H9 (cell line): ENCODE data around the gene FREM1. TPM values are rescaled to one million over a fixed set of nuclear protein-coding genes. Genes with fewer than 3 reads are reported as not detected.

Source experiments
- DNase-seq: peaks from one replicate; pipeline ENCODE4 v3.0.0-alpha.2; 2017
- H2AFZ ChIP-seq: one replicate; pipeline ENCODE4 v1.6.1; 2013; ENCODE audit warnings: mild to moderate bottlenecking, low read length, control low read depth, moderate library complexity
- H2AK5ac ChIP-seq: 2 replicates; pipeline ENCODE4 v1.6.1; 2013; ENCODE audit warnings: low read length, control low read depth, mixed read lengths; ENCODE audit not compliant: insufficient read length
- H2BK120ac ChIP-seq: one replicate; pipeline ENCODE4 v1.6.1; 2013; ENCODE audit warnings: low read depth, mild to moderate bottlenecking, low read length, control low read depth, inconsistent platforms; ENCODE audit not compliant: poor library complexity, severe bottlenecking
- H2BK12ac ChIP-seq: 2 replicates; pipeline ENCODE4 v1.6.1; 2013; ENCODE audit warnings: low read length, control low read depth, mixed read lengths, low read depth; ENCODE audit not compliant: insufficient read length
- H2BK15ac ChIP-seq: 2 replicates; pipeline ENCODE4 v1.6.1; 2013; ENCODE audit warnings: low read depth, low read length, control low read depth
- H2BK20ac ChIP-seq: one replicate; pipeline ENCODE4 v1.6.1; 2013; ENCODE audit warnings: low read depth, mild to moderate bottlenecking, low read length, control low read depth, inconsistent platforms; ENCODE audit not compliant: poor library complexity, severe bottlenecking
- H2BK5ac ChIP-seq: 2 replicates; pipeline ENCODE4 v1.6.1; 2013; ENCODE audit warnings: low read length, control low read depth, mixed read lengths; ENCODE audit not compliant: insufficient read length
- H3K14ac ChIP-seq: 2 replicates; pipeline ENCODE4 v1.6.1; 2013; ENCODE audit warnings: low read length, control low read depth; ENCODE audit not compliant: insufficient read depth
- H3K18ac ChIP-seq: 2 replicates; pipeline ENCODE4 v1.6.1; 2013; ENCODE audit warnings: low read depth, mild to moderate bottlenecking, mixed read lengths, low read length, control low read depth; ENCODE audit not compliant: insufficient read length
- H3K23ac ChIP-seq: 2 replicates; pipeline ENCODE4 v1.6.1; 2013; ENCODE audit warnings: low read length, control low read depth, mixed read lengths, low read depth; ENCODE audit not compliant: insufficient read length
- H3K23me2 ChIP-seq: 2 replicates; pipeline ENCODE4 v1.6.1; 2013; ENCODE audit warnings: low read depth, mild to moderate bottlenecking, mixed read lengths, low read length, control low read depth; ENCODE audit not compliant: insufficient read length, poor library complexity, severe bottlenecking
- H3K27ac ChIP-seq: 2 replicates; pipeline ENCODE4 v1.5.1; 2013; ENCODE audit warnings: low read length, control low read depth, mixed read lengths, low read depth; ENCODE audit not compliant: insufficient read length
- H3K27me3 ChIP-seq: 2 replicates; pipeline ENCODE4 v1.6.1; 2013; ENCODE audit warnings: low read length, control low read depth, inconsistent platforms; ENCODE audit not compliant: insufficient read depth
- H3K4ac ChIP-seq: 2 replicates; pipeline ENCODE4 v1.6.1; 2013; ENCODE audit warnings: low read depth, mild to moderate bottlenecking, control low read depth, inconsistent platforms, low read length, moderate library complexity
- H3K4me1 ChIP-seq: 2 replicates; pipeline ENCODE4 v1.6.1; 2013; ENCODE audit warnings: low read length, control low read depth, inconsistent platforms; ENCODE audit not compliant: insufficient read depth
- H3K4me2 ChIP-seq: 2 replicates; pipeline ENCODE4 v1.6.1; 2013; ENCODE audit warnings: low read length, control low read depth, mixed read lengths; ENCODE audit not compliant: insufficient read length, insufficient read depth
- H3K56ac ChIP-seq: 2 replicates; pipeline ENCODE4 v1.6.1; 2013; ENCODE audit warnings: low read depth, mild to moderate bottlenecking, mixed read lengths, low read length, control low read depth; ENCODE audit not compliant: insufficient read length
- H3K79me1 ChIP-seq: 2 replicates; pipeline ENCODE4 v1.6.1; 2013; ENCODE audit warnings: low read depth, mild to moderate bottlenecking, moderate library complexity, low read length, control low read depth, inconsistent platforms; ENCODE audit not compliant: insufficient read depth, poor library complexity, severe bottlenecking
- H3K79me2 ChIP-seq: 2 replicates; pipeline ENCODE4 v1.6.1; 2013; ENCODE audit warnings: low read length, control low read depth, inconsistent platforms; ENCODE audit not compliant: insufficient read depth
- H3K9ac ChIP-seq: 2 replicates; pipeline ENCODE4 v1.6.1; 2013; ENCODE audit warnings: low read length, control low read depth, mixed read lengths; ENCODE audit not compliant: insufficient read length; ENCODE audit errors: extremely low read depth
- H3K9me3 ChIP-seq: one replicate; pipeline ENCODE4 v1.6.1; 2013; ENCODE audit warnings: low read depth, low read length, inconsistent platforms; ENCODE audit not compliant: control insufficient read depth
- H3T11ph ChIP-seq: one replicate; pipeline ENCODE4 v1.6.1; 2013; ENCODE audit warnings: mild to moderate bottlenecking, low read length, control low read depth, inconsistent platforms
- H4K20me1 ChIP-seq: one replicate; pipeline ENCODE4 v1.6.1; 2013; ENCODE audit not compliant: control insufficient read depth, insufficient read length, insufficient read depth
- H4K5ac ChIP-seq: 2 replicates; pipeline ENCODE4 v1.6.1; 2013; ENCODE audit warnings: low read depth, mild to moderate bottlenecking, mixed read lengths, low read length, control low read depth; ENCODE audit not compliant: insufficient read length
- H4K8ac ChIP-seq: replicated peaks from 2 replicates; pipeline ENCODE4 v1.6.1; 2013; ENCODE audit warnings: low read length, control low read depth, mixed read lengths, low read depth; ENCODE audit not compliant: insufficient read length
- H4K91ac ChIP-seq: 2 replicates; pipeline ENCODE4 v1.6.1; 2013; ENCODE audit warnings: low read depth, mild to moderate bottlenecking, moderate library complexity, mixed read lengths, low read length, control low read depth; ENCODE audit not compliant: insufficient read length
- H3K27ac Mint-ChIP-seq, 3 experiments: 2 replicates in 2 of 3; 3 replicates in 1 of 3; pipeline ENCODE4 v1.8.0; 2020 to 2021; ENCODE audit warnings: mixed read lengths in 3 of 3, mild to moderate bottlenecking in 1 of 3, moderate library complexity in 1 of 3
- H3K27me3 Mint-ChIP-seq: 2 replicates; pipeline ENCODE4 v1.8.0; 2021; ENCODE audit warnings: low read depth, mild to moderate bottlenecking, moderate library complexity, mixed read lengths
- H3K36me3 Mint-ChIP-seq, 3 experiments: 2 replicates in 2 of 3; 3 replicates in 1 of 3; pipeline ENCODE4 v1.8.0; 2020 to 2021; ENCODE audit warnings: low read depth in 3 of 3, mixed read lengths in 3 of 3; ENCODE audit not compliant: insufficient read depth in 1 of 3
- H3K4me1 Mint-ChIP-seq, 2 experiments: 2 replicates each; pipeline ENCODE4 v1.8.0; 2020; ENCODE audit warnings: mixed read lengths in 2 of 2
- H3K4me3 Mint-ChIP-seq, 2 experiments: 2 replicates in 1 of 2; 3 replicates in 1 of 2; pipeline ENCODE4 v1.8.0; 2020 to 2021; ENCODE audit warnings: mild to moderate bottlenecking in 2 of 2, mixed read lengths in 2 of 2, moderate library complexity in 1 of 2
- H3K9me3 Mint-ChIP-seq, 2 experiments: 2 replicates in 1 of 2; 3 replicates in 1 of 2; pipeline ENCODE4 v1.8.0; 2020; ENCODE audit warnings: mild to moderate bottlenecking in 2 of 2, mixed read lengths in 2 of 2, moderate library complexity in 1 of 2
- CTCF ChIP-seq: fragments of 200-600 bp; sonication (generic); conservative IDR thresholded peaks from 3 replicates; pipeline ENCODE4 v1.8.0; 2021; ENCODE audit warnings: antibody characterized with exemption, mild to moderate bottlenecking
- WGBS: extraction: QIAGEN DNeasy Blood & Tissue Kit; methylation state at CpG from one replicate; pipeline ENCODE4 v1.1.7; 2013; ENCODE audit warnings: missing lambda C conversion rate, low lambda C conversion rate, mixed read lengths; ENCODE audit not compliant: insufficient read length; ENCODE audit errors: extremely low coverage; 5-methylcytosine and 5-hydroxymethylcytosine counted together
- total RNA-seq: library from RNA; stranded (reverse); gene quantifications from 2 replicates; pipeline ENCODE4 v1.2.1, GENCODE V29; 2021

Gene FREM1
- total RNA-seq, 1 experiment from 2014 or later, result 0.44 TPM

GRCh38 chr9:14713187-14713767, 197.0 kb downstream of the FREM1 start:
- H3K4me1 ChIP-seq, result no peaks in the 10 kb centered on the region
- H2AK5ac ChIP-seq, result no peak overlapping the region
- H3K79me1 ChIP-seq, result no peaks in the 10 kb centered on the region
- H3K36me3 Mint-ChIP-seq, result peaks cover 0 to 17% (median 5%) of the 10 kb centered on the region in 3 experiments; a peak in 5 of 7 replicates
- H2BK5ac ChIP-seq, result no peak overlapping the region
- H3K27me3 ChIP-seq, result no peaks in the 10 kb centered on the region
- peaks cover 9 to 10% of the 10 kb centered on the region in 2 experiments; a peak in 4 of 5 replicates for H3K9me3 Mint-ChIP-seq
- H3K56ac ChIP-seq, result no peak overlapping the region
- no peak overlapping the region for H3K27ac ChIP-seq
- WGBS, result no CpG with 5 or more reads among the region's 3 CpGs
- no peak overlapping the region for H3K18ac ChIP-seq
- no peaks in the 10 kb centered on the region for H3K27me3 Mint-ChIP-seq
- no peak overlapping the region for H2AFZ ChIP-seq
- TF ChIP-seq CTCF, result no peak
- no peak overlapping the region for H3K23ac ChIP-seq
- no peaks in the 10 kb centered on the region for H3K79me2 ChIP-seq
- no peak overlapping the region for H3K14ac ChIP-seq
- no peak overlapping the region for H3T11ph ChIP-seq
- no peak overlapping the region for H3K4me2 ChIP-seq
- no peak overlapping the region for H2BK12ac ChIP-seq
- H3K23me2 ChIP-seq, result no peaks in the 10 kb centered on the region
- no peak overlapping the region for H3K9ac ChIP-seq
- H4K5ac ChIP-seq, result no peak overlapping the region
- H3K4ac ChIP-seq, result no peak overlapping the region
- no peak overlapping the region for H3K4me3 Mint-ChIP-seq
- H4K8ac ChIP-seq, result no peak overlapping the region
- no peak overlapping the region for H4K91ac ChIP-seq
- no peaks in the 10 kb centered on the region for H3K4me1 Mint-ChIP-seq
- no peaks in the 10 kb centered on the region for H3K9me3 ChIP-seq
- no peak overlapping the region for H2BK20ac ChIP-seq
- H3K27ac Mint-ChIP-seq, result no peak overlapping the region; a peak in 1 of 7 replicates
- no peak overlapping the region for H2BK15ac ChIP-seq
- DNase-seq, result no peak
- H4K20me1 ChIP-seq, result no peaks in the 10 kb centered on the region
- no peak overlapping the region for H2BK120ac ChIP-seq
